Mucosa of stomach (tissue), 1 donor: Measurements from ENCODE around the gene NOLC1.
A peak's percentile ranks its signal among the peaks of the same experiment; 100 is the strongest.

Experiments
- H3K27me3 ChIP-seq: one replicate; pipeline ENCODE4 v1.7.0; 2013; ENCODE audit warnings: mild to moderate bottlenecking, low read length; ENCODE audit not compliant: control insufficient read depth, insufficient read depth
- H3K36me3 ChIP-seq: one replicate; pipeline ENCODE4 v1.7.0; 2013; ENCODE audit warnings: low read length; ENCODE audit not compliant: control insufficient read depth, insufficient read depth
- H3K4me1 ChIP-seq: one replicate; pipeline ENCODE4 v1.7.0; 2013; ENCODE audit warnings: mild to moderate bottlenecking, low read length; ENCODE audit not compliant: control insufficient read depth, insufficient read depth
- H3K4me3 ChIP-seq: one replicate; pipeline ENCODE4 v1.7.0; 2013; ENCODE audit warnings: low read length
- H3K9ac ChIP-seq: one replicate; pipeline ENCODE4 v1.7.0; 2013; ENCODE audit warnings: mild to moderate bottlenecking, low read length, moderate library complexity
- H3K9me3 ChIP-seq: one replicate; pipeline ENCODE4 v1.7.0; 2013; ENCODE audit warnings: mild to moderate bottlenecking, low read length, moderate library complexity; ENCODE audit not compliant: control insufficient read depth
- donor health status: Pancreatic carcinoma.

NOLC1 gene

GRCh38 chr10:102116656-102117055, 35.5 kb upstream of the NOLC1 start:
- Histone ChIP-seq H3K4me3 (no peak overlapping the region), H3K4me1 (peaks cover 58% of the 10 kb centered on the region), H3K9ac (peak overlapping the region; percentile 9), H3K9me3 (no peaks in the 10 kb centered on the region), H3K27me3 (no peaks in the 10 kb centered on the region), H3K36me3 (no peaks in the 10 kb centered on the region)

- no peak overlapping the region for H3K4me3 ChIP-seq
- peaks cover 64% of the 10 kb centered on the region for H3K4me1 ChIP-seq
- H3K9ac ChIP-seq, result peak overlapping the region; percentile 85
- no peaks in the 10 kb centered on the region for H3K36me3 ChIP-seq
- H3K9me3 ChIP-seq, result no peaks in the 10 kb centered on the region
- no peaks in the 10 kb centered on the region for H3K27me3 ChIP-seq
These were observed 34.6 kb upstream of the NOLC1 start for GRCh38 chr10:102117391-102118159.

- Histone ChIP-seq H3K4me1 (peaks cover 51% of the 10 kb centered on the region), H3K9ac (peak overlapping the region; percentile 85), H3K9me3 (no peaks in the 10 kb centered on the region), H3K36me3 (no peaks in the 10 kb centered on the region), H3K4me3 (peak overlapping the region; percentile 41), H3K27me3 (no peaks in the 10 kb centered on the region)
These were observed 33.3 kb upstream of the NOLC1 start for GRCh38 chr10:102118867-102119266.

- H3K36me3 ChIP-seq, result no peaks in the 10 kb centered on the region
- no peaks in the 10 kb centered on the region for H3K9me3 ChIP-seq
- peak overlapping the region; percentile 71 for H3K4me3 ChIP-seq
- peak overlapping the region; percentile 85 for H3K9ac ChIP-seq
- H3K4me1 ChIP-seq, result peaks cover 50% of the 10 kb centered on the region
- H3K27me3 ChIP-seq, result no peaks in the 10 kb centered on the region
These were observed 32.6 kb upstream of the NOLC1 start for GRCh38 chr10:102119417-102120141.

- Histone ChIP-seq H3K27me3 (no peaks in the 10 kb centered on the region), H3K9me3 (no peaks in the 10 kb centered on the region), H3K36me3 (no peaks in the 10 kb centered on the region), H3K9ac (peak within 1 kb of the TSS; percentile 85), H3K4me3 (peak within 1 kb of the TSS; percentile 71), H3K4me1 (peaks cover 46% of the 10 kb centered on the region)
These were observed 31.8 kb upstream of the NOLC1 start, which contains the start of gene LDB1 for GRCh38 chr10:102120142-102120990. Gene LDB1 (minus strand): TSS chr10:102120368. CDS start chr10:102120110, 258 bp downstream.

GRCh38 chr10:102120991-102121738, 31.0 kb upstream of the NOLC1 start:
- Histone ChIP-seq H3K9me3 (no peaks in the 10 kb centered on the region), H3K27me3 (no peaks in the 10 kb centered on the region), H3K4me1 (peaks cover 39% of the 10 kb centered on the region)

GRCh38 chr10:102121739-102122372, 30.3 kb upstream of the NOLC1 start:
- Histone ChIP-seq H3K4me1 (peaks cover 34% of the 10 kb centered on the region), H3K27me3 (no peaks in the 10 kb centered on the region), H3K9ac (no peak overlapping the region), H3K4me3 (no peak overlapping the region), H3K36me3 (no peaks in the 10 kb centered on the region), H3K9me3 (no peaks in the 10 kb centered on the region)

More at GRCh38 chr10:102120991-102121738, 31.0 kb upstream of the NOLC1 start:
- Histone ChIP-seq H3K36me3 (no peaks in the 10 kb centered on the region), H3K9ac (peak overlapping the region; percentile 61), H3K4me3 (peak overlapping the region; percentile 29)

- H3K4me3 ChIP-seq, result no peak overlapping the region
- no peaks in the 10 kb centered on the region for H3K27me3 ChIP-seq
- no peak overlapping the region for H3K9ac ChIP-seq
- no peaks in the 10 kb centered on the region for H3K36me3 ChIP-seq
- peaks cover 28% of the 10 kb centered on the region for H3K4me1 ChIP-seq
- H3K9me3 ChIP-seq, result no peaks in the 10 kb centered on the region
These were observed 29.7 kb upstream of the NOLC1 start for GRCh38 chr10:102122450-102122849.

- H3K4me1 ChIP-seq, result peaks cover 20% of the 10 kb centered on the region
- H3K36me3 ChIP-seq, result no peaks in the 10 kb centered on the region
- no peaks in the 10 kb centered on the region for H3K27me3 ChIP-seq
- no peak overlapping the region for H3K9ac ChIP-seq
- H3K9me3 ChIP-seq, result no peaks in the 10 kb centered on the region
- H3K4me3 ChIP-seq, result no peak overlapping the region
These were observed 29.0 kb upstream of the NOLC1 start for GRCh38 chr10:102123223-102123622.

GRCh38 chr10:102131286-102132170, 20.7 kb upstream of the NOLC1 start:
- no peaks in the 10 kb centered on the region for H3K9me3 ChIP-seq
- no peaks in the 10 kb centered on the region for H3K27me3 ChIP-seq
- no peak overlapping the region for H3K9ac ChIP-seq
- no peak overlapping the region for H3K4me3 ChIP-seq
- peaks cover 11% of the 10 kb centered on the region for H3K4me1 ChIP-seq
- no peaks in the 10 kb centered on the region for H3K36me3 ChIP-seq
